ENCODE data around the gene CCDC85C. TPM values are rescaled to one million over a fixed set of nuclear protein-coding genes. Genes with fewer than 3 reads are reported as not detected.

The CCDC85C gene
- polyA plus RNA-seq, 1 of the 3 experiments (the other 2 are of a cell fraction) = 9.6 TPM

GRCh38 chr14:99478128-99478527 is 125.9 kb downstream of the CCDC85C start (continued):
- TF ChIP-seq CTCF (IDR thresholded peaks at IDR 0.05) (no peak), USF2 (IDR thresholded peaks at IDR 0.05; ENCODE audit: borderline replicate concordance, low read depth, low read length) (no peak), YY1 (IDR thresholded peaks at IDR 0.05; ENCODE audit: low read depth) (no peak), ELF1 (IDR thresholded peaks at IDR 0.05) (no peak), RFX5 (IDR thresholded peaks at IDR 0.05; ENCODE audit: low read length) (no peak), FOXM1 (IDR thresholded peaks at IDR 0.05; ENCODE audit: low read depth) (no peak), REST (IDR thresholded peaks at IDR 0.05; ENCODE audit: low read depth, low read length) (no peak), POLR2AphosphoS5 (IDR thresholded peaks at IDR 0.05; ENCODE audit: low read depth, low read length) (no peak), MAX (IDR thresholded peaks at IDR 0.05; ENCODE audit: low read depth) (no peak), RXRA (IDR thresholded peaks at IDR 0.05; ENCODE audit: borderline replicate concordance, low read depth) (no peak)

- no peaks in the 10 kb centered on the region for H3K27me3 ChIP-seq (ENCODE audit: insufficient read depth)
- no peaks in the 10 kb centered on the region for H3K36me3 ChIP-seq (replicated peaks in 1 of 2; ENCODE audit: control insufficient read depth in 1 of 2, insufficient read depth in 2 of 2, low read length in 1 of 2)
- peaks cover 90% of the 10 kb centered on the region for H3K79me2 ChIP-seq (ENCODE audit: insufficient read depth)
- H4K20me1 ChIP-seq (ENCODE audit: insufficient read depth) = peaks cover 73% of the 10 kb centered on the region
- H3K4me3 ChIP-seq (ENCODE audit: low read depth in 2 of 2, low read length in 1 of 2) = no peak overlapping the region
- no peak overlapping the region for H3K9ac ChIP-seq
- H3F3A ChIP-seq (replicated peaks; ENCODE audit: insufficient read depth) = peaks cover 13% of the 10 kb centered on the region
- no peak for DNase-seq
- WGBS (ENCODE audit: low lambda C conversion rate) = 94% methylated on average over 1 of the region's 1 CpG
- ChIA-PET CTCF (no interaction called here), POLR2A (no interaction called here)
- H2AFZ ChIP-seq (ENCODE audit: low read depth) = no peak overlapping the region
- H3K4me1 ChIP-seq (ENCODE audit: control insufficient read depth in 1 of 2, insufficient read depth in 2 of 2, low read depth in 1 of 2, low read length in 1 of 2) = peaks cover 18 to 21% of the 10 kb centered on the region in 2 experiments; a peak in 3 of 4 replicates
- H3K4me2 ChIP-seq = no peak overlapping the region
- H3K9me3 ChIP-seq = no peaks in the 10 kb centered on the region
- H3K9me2 ChIP-seq = no peaks in the 10 kb centered on the region
- H3K27ac ChIP-seq (ENCODE audit: low read depth in 2 of 2, low read length in 1 of 2) = no peak overlapping the region
- TF ChIP-seq TEAD4 (IDR thresholded peaks at IDR 0.05; ENCODE audit: borderline replicate concordance, insufficient read depth) (no peak), TCF12 (IDR thresholded peaks at IDR 0.05) (no peak), SIN3A (IDR thresholded peaks at IDR 0.05; ENCODE audit: borderline replicate concordance, low read depth, low read length) (no peak), CHD2 (IDR thresholded peaks at IDR 0.05; ENCODE audit: low read length, partially characterized antibody) (no peak), GATA2 (CRISPR knock-in tag; IDR thresholded peaks at IDR 0.05) (no peak), ELF1 (IDR thresholded peaks at IDR 0.05) (no peak), EZH2phosphoT487 (IDR thresholded peaks at IDR 0.05; ENCODE audit: borderline replicate concordance, low read depth) (no peak), EP300 (IDR thresholded peaks at IDR 0.05; ENCODE audit: borderline replicate concordance in 1 of 2, low read depth in 1 of 2, low read length in 1 of 2) (no peak), SMC3 (IDR thresholded peaks at IDR 0.05; ENCODE audit: low read depth, low read length) (no peak), GABPA (IDR thresholded peaks at IDR 0.05; ENCODE audit: low read depth) (no peak), NFIC (IDR thresholded peaks at IDR 0.05; ENCODE audit: borderline replicate concordance) (no peak), REST (IDR thresholded peaks at IDR 0.05; ENCODE audit: low read depth, low read length) (no peak)
Measured at GRCh38 chr14:99476864-99477263, 127.1 kb downstream of the CCDC85C start.
